SK-N-MC (cell line): ENCODE data around the gene ABO.

Source experiments
- EZH2 ChIP-seq: fragments of 200-600 bp; sonication (generic); IDR thresholded peaks from one replicate; pipeline ENCODE4 v1.6.1; 2017; ENCODE audit warnings: antibody characterized with exemption
- FOXP2 ChIP-seq: optimal IDR thresholded peaks from 2 replicates; pipeline ENCODE3; 2011; ENCODE audit warnings: mild to moderate bottlenecking, moderate library complexity; ENCODE audit not compliant: insufficient read depth; ENCODE audit errors: extremely low read length, control extremely low read depth
- POLR2AphosphoS5 ChIP-seq: IDR thresholded peaks from 2 replicates; pipeline ENCODE4 v1.6.1; 2012; ENCODE audit warnings: mild to moderate bottlenecking, low read depth, low read length, borderline replicate concordance

GRCh38 chr9:133226219-133227171 lies 48.5 kb downstream of the ABO start:
- TF ChIP-seq EZH2 (no peak), POLR2AphosphoS5 (no peak), FOXP2 (no peak)
